HuH-7.5 (cell line): Measurements from ENCODE around the gene PTOV1.

ENCODE experiments used
- DNase-seq: peaks from one replicate; pipeline ENCODE4 v3.0.0; 2011; ENCODE audit warnings: low spot score

The PTOV1 gene

DNA sequence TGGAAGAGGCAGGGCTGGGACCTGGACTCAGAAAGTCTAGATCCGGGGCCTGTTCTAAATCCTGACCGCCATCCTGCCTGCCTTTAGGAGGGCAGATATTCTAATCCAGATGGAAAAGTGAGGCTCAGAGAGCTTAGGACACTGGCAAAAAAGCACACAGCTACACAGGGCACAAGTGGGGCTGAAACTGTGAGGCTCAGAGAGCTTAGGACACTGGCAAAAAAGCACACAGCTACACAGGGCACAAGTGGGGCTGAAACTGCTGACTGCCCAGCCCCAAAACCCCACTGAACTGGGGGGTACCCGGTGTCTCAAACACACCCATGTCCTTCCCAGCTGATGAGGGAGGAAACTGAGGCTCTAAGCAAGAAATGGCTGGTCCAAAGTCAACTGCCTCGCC is 24.2 kb downstream of the PTOV1 start:
- no peak for DNase-seq

DNA sequence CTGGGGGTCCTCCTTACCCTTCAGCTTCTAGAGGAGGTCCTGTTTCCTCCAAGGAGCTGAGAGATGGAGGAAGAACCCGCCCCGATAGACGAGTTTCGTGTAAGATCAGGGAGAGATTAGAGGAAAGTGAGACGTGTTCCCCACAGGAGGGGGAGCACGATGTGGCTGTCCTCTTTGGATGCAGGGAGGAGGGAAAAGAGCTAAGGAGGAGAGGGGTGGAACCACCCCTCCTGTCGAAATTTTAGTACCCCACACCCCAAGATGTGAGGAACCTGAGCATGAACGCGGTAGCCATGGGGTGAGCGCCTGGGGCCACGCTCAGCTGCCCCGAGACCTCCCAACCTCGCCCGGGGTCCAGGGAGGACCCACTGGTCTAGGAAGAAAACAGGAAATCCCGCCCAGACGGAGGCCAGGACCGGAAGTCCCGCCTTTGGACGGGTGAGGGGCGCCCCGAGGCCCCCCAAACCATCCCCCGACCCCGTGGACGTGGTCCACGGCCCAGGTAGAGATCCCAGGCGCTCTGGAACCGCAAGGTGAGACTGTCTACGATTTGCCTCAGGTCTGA is 25.0 kb downstream of the PTOV1 start:
- DNase-seq: no peak

DNA sequence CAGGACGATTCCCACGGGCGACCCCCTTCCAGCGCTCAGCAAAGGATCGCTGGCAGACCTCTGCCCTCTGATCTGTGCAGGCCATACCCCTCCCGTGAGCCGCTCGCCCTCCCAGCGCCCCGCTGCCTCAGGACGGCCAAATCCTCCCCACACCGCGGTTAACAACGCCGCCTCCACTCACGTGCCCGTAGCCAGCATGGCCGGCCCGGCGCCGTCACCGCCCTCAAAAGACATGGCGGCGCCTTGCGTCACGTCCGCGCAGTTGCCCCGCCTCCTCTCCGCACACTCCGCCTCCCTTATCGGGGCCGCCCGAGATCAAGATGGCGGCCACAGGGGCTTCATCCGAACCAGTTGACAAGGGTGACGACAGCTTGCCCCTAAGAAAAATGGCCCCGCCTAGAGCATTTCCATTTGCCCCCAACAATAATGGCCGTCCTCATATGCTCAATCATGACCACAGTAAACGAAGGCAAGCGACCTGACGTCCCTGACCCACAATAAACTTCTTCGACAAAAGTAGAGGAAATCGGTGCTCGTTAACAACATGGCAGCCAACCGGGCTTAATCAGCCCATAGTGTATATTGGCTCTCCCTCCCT is 25.6 kb downstream of the PTOV1 start:
- peak; percentile 78 for DNase-seq

DNA sequence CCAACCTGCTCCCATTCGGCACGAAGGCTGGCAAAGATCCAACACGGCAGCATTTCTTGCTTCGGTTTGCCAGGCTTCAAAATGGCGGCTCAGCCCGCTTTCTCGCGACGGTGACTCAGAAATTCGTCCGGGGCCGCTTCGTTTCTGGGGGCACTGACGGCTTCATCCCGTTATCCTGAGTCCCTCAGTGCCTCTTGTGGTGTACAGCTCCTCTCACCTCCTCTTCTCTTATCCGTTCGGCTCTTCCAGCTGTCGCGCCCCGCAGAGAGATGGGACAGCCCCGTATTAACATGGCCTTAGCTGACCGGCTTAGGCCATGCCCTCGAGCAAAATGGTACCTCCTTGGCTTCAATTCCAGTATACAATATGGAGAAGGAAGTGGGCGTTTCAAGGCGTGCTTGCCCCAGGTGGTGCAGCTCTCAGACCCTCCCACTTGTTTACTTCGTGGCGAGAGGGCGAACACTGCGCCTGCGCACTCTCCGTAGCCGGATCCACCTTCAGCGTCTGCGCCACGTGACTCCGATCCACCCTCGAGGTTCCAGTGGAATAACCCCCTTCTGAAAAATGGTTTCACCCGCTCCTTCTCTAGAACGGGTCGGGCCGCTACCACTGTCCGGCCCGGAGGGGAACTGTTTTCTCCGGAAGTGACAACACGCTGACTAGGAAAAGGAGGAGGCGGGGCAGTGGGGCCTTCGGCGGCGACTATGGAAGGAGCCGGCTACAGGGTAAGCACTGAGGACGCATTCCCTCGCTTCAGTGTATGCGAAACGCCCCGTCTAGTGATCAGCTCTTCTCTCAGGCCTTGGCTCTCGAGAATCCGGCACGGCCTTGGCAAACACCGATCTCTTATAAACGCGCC is 26.3 kb downstream of the PTOV1 start, which contains the start of the genes AKT1S1 and TBC1D17:
TSS of gene AKT1S1 (minus strand) at position 336 of the 859 bp plus-strand sequence. CDS start 4,060 bp downstream, outside the sequence.
TSS of gene TBC1D17 (plus strand) at position 683 of the 859 bp plus-strand sequence. CDS start at position 705, 22 bp downstream.
- peak; percentile 100 for DNase-seq

DNA sequence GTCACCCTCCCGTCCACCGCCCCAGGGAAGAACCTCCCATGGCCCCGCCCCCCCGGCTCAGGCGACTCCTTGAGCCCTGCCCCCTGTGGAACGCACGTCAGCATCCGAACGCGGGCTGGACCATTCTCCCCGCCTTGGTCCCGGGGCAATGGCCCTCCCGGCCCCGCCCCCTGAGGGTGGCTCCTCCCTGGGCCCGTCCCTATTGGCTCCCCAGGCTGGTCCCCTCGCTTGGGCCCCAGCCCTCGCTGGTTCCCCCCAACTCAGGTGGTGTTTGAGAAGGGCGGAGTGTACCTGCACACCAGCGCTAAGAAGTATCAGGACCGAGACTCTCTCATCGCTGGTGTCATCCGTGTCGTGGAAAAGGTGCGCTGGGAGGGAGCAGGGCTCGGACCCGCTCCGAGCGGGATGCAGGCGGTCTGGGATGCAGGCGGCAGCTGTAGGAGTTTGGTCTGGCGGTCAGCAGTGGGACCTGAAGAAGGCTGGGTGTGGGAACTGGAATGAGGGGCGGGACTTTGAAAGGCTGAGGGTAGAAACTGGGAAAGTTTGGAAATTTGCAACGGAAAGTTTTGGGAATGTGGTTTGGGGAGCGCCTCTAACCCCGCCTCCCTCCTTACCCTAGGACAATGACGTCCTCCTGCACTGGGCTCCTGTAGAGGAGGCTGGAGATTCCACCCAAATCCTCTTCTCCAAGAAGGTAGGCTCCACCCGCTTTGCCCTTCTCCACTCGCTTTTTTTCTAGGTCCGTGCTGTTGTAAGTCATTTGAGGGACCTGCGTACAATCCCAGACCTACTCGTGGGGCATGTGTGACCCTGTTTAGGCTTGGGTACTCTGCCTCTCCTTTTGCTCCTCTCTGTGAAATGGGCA is 27.2 kb downstream of the PTOV1 start:
- peak; percentile 99 for DNase-seq

DNA sequence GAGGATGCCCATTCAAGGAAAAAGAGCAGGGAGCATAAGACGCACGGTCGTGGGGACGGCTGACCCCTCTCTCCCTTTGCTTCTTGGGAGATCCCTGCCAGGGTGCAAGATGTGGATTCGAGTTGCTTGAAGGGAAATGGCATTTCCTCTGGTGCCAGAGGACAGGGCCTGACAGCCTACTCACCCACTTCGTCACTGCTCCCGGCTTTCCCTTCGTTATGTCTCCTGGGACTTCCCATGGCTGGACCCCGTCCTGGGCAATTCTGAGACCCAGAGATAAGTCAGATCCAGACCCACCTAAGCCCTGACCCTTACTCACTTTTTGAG is 27.7 kb downstream of the PTOV1 start:
- DNase-seq: no peak

DNA sequence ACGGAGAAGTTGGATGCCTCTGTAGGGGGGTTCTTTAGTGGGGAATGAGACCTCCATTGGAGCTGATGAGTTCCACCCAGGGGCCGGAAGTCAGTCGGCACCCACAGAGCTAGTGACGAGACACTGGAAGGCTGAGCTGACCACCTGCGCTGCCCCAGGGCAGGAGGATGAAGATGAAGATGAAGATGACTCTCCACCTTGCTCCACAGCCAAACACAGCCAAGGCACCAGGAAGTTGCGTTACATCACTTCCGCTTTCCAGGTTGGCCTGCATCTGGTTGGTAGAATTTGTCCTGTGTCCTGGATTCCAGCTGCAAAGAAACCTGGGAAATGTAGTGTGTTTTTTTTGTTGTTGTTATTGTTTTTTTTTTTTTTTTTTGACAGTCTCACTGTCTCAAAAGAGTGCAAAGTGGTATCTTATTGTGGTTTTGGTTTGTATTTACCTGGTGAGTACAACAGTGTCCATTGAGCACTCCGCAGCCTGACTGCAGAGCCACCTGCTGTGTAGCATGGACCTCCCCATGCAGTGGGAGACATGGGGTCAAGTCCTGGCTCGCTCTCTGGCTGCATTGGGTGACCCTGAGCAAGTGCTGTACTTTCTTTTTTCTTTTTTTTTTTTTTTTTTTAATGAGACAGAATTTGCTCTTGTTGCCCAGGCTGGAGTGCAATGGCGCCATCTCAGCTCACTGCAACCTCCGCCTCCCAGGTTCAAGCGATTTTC is 28.4 kb downstream of the PTOV1 start:
- DNase-seq: no peak

DNA sequence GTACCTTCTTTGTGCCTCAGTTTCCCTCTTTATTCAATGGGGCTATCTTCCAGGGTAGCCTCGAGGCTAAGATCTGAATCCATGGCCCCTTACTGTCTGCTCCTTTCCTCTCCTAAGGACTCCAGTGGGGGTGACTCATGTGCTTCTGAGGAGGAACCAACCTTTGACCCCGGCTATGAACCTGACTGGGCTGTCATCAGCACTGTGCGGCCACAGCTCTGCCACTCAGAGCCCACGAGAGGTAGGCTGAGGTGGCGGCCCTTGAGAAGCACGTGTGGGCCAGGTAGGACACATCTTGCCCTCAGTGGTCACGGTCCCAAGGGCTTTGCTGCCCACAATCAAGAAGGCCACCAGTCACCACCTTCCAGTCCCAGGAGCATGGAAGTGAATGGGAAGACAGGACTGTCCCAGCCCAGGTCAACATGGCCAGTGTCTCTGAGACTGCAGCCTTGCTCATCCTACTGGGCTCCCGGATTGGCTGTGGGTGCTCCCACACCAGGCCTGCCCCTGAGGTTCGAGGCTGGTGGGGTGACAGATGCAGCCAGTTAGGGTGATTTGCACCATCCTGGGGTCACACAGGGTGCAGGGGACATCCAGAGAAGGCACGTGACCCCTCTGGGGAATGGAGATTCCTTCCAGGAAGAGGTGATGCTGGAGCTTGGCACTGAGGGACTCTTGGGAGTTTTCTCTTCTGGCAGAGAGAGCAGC is 29.4 kb downstream of the PTOV1 start:
- DNase-seq: no peak

DNA sequence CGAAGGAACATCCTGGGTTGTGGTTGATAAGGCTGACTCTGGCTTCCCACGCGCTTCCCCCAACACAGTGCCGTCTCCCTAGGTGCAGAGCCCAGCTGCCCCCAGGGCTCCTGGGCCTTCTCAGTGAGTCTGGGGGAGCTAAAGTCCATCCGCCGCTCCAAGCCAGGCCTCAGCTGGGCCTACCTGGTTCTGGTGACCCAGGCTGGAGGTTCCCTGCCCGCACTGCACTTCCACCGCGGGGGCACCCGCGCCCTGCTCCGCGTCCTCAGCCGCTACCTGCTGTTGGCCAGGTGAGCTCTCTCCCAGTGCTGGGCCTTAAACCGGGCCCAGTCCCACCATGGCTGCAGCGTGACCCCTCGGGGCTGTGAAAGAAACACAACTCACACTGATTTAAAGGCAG is 30.2 kb downstream of the PTOV1 start:
- DNase-seq: no peak

DNA sequence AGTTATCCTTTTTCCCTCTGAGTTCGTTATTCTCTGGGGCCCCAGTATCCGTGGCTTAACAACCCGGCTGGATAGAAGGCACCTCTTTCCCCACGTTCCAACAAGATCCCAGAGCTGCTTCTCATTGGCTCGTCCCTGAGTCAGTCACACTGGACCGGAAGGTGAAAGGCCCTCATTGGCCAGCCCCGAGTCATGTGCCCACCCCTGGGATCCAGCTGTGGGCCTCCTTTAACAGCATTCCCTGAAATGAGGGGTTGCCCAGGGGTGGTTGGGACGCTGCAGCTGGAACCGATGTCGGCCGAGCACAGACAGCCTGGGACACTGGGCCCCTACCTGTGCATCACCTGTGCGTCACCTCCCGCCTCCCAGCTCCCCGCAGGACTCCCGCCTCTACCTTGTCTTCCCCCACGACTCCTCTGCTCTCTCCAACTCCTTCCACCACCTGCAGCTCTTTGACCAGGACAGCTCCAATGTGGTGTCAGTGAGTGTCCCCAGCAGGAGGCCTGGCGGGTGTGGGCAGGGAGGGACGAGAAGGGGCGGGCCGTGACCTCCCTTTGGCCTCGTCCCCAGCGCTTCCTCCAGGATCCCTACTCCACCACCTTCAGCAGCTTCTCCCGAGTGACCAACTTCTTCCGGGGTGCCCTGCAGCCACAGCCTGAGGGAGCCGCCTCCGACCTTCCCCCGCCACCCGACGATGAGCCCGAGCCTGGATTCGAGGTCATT is 30.9 kb downstream of the PTOV1 start:
- no peak for DNase-seq

DNA sequence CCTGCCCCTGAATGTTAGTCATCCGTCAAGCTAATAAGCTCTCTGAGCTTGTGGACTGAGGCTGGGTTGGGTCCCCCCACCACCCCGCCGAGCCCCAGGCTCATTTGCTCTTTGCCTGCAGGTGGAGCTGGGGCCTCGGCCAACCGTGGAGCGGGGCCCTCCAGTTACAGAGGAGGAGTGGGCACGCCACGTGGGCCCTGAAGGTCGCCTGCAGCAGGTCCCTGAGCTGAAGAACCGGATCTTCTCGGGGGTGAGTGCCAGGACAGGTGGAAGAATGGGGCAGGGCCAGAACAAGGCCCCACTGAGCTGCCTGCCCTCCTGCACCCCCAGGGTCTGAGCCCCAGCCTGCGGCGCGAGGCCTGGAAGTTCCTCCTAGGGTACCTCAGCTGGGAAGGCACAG is 31.7 kb downstream of the PTOV1 start:
- no peak for DNase-seq

DNA sequence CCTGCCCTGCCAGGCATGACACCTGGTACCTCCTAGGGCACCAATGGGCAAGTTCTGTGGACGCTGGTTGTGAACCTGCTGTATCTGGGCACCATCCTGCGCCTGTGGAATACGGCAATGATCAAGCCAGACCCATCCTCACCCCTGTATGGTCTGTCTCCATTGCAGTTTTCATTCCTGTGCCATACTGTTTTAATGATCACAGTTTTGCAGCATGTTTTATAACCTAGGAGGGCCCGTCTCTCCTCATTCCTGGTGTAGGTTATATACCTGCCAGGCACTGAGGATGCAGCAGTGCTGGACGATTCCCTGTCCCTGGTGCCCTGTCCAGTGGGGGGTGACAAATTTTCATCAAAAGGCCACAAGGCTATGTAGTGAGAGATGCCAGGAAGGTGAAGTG is 32.1 kb downstream of the PTOV1 start:
- no peak for DNase-seq

DNA sequence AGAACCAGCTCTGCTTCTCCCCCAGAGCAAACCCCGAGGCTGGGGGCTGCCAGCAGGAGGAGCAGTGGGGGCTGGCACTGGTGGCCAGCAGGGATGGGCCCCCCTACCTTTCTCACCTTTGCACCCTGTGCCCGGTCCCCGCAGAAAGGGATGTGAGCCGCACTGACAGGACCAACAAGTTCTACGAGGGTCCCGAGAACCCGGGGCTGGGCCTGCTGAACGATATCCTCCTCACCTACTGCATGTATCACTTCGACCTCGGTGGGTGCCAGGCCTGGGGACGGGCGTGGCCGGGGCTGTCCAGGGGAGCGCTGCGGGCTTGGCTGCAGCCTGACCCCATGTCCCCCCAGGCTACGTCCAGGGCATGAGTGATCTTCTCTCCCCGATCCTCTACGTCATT is 33.1 kb downstream of the PTOV1 start:
- DNase-seq: no peak

DNA sequence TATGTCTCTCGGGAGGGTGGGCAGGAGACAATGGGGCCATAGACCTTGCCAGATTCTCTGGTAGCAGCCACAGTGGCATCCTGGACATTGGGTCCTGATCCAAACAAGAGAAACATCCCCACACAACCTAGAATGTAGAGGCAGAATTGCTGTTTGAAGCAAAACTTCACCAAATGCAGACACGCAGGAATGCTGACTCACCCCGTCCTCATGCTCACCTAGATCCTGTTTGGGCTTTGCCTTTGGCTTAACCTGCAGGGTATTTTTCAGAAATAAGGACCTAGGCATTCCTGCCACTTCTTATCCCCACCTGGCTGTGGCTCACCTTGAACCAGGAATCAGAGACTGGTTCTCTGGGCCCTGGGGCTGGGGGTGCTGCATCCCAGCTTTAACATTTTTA is 33.8 kb downstream of the PTOV1 start:
- DNase-seq: no peak

DNA sequence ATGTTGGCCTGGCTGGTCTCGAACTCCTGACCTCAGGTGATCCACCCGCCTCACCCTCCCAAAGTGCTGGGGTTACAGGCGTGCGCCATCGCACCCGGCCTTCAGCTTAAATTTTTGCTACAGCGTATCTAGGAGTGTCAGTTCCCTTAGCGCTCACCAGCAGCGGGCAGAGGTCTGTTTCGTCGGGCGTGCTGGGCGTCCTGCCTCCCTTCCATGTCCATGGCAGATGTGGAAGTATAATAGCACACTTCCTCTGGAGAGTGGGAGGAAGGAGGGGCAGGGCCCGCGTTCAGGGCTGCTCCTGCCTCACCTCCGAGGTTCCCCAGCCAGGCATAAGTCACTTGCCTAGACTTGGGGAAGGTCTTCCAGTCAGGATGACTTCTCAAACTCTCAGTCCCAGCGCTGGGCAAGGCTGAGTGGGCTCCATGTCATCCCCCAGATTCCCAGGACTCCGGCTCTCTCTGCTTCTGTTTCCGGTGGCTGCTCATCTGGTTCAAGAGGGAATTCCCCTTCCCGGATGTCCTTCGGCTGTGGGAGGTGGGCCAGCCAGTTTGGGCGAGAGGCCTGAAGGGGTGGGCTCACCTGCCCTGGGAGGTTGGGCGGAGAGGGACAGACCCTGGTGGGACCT is 36.2 kb downstream of the PTOV1 start:
- no peak for DNase-seq

DNA sequence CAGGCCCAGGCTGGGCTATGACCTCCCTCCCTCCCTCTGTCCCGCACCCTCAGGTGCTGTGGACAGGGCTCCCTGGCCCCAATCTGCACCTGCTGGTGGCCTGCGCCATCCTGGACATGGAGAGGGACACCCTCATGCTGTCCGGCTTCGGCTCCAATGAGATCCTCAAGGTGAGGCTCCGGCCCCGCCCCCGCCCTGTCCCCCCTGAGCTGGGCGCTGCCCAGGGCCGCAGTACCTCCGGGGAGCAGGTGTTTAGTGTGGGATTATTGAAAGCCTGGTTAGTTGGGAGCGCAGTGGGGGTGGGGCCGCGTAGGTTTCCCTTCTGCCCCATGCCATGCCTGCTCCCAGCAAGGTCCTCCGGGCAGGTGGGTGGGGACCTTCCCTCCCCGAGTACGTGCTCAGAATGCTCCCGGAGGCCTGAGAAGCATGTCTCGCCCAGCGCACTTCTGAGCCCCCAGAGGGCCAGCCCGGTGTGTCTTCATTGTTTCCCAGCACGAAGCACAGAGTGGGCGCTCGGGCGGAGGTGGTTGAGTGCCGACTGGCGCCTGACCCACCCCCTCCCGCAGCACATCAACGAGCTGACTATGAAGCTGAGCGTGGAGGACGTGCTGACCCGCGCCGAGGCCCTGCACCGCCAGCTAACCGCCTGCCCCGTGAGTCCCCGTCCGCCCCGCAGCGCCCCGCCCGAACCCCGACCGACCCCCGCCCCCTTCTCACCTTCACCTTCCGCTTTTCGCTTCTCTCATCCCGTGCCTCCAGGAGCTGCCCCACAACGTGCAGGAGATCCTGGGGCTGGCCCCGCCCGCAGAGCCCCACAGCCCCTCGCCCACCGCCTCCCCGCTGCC is 36.9 kb downstream of the PTOV1 start:
- no peak for DNase-seq

DNA sequence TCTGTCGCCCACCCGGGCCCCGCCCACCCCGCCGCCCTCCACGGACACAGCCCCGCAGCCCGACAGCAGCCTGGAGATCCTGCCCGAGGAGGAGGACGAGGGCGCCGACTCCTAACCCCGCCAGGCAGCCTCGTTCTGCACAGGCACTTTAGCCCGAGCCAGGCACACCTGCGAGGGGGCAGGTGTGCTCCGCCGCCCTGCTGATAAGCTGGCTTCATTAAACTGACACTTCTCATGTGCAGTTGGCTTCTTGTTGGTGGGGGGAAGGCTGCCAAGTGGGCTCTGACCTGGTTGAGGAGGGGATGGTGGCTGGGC is 37.5 kb downstream of the PTOV1 start:
- DNase-seq: no peak

DNA sequence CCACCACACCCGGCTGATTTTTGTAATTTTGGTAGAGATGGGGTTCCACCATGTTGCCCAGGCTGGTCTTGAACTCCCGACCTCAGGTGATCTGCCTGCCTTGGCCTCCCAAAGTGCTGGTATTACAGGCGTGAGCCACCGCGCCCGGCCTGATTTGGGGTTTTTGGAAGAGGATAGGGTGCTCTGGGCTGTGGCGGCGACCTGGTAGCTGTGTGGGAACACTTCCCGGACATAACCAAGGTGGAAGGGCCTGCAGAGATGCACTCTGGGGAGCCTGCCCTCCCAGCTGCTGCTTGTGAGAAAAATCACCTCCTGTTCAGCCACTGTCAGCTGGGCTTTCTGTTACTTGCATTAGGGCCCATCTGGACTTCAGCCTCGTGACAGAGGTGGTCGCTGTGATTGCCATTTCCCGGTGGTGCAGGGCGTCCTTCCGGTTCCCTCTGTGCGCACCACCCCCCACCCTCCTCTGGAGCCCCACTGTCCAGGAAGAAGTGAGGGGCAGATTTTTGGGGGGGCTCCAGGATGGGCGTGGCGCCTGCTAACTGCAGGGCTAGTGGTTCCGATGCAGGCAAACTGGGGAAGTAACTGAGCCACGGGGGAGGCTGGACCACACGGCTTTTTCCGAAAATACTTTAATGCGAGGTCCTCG is 38.2 kb downstream of the PTOV1 start:
- no peak for DNase-seq
